Measurements from ENCODE around the gene NRF1.

GRCh38 chr7:129774871-129775694 is 163.6 kb downstream of the NRF1 start:
- TF ChIP-seq POLR2AphosphoS5 (IDR thresholded peaks at IDR 0.05; ENCODE audit: low read depth, low read length) = no peak
- TF ChIP-seq TAF1 (IDR thresholded peaks at IDR 0.05; ENCODE audit: borderline replicate concordance, insufficient read depth, low read length) = no peak
- no peak for TF ChIP-seq REST (IDR thresholded peaks at IDR 0.05; ENCODE audit: insufficient read depth in 1 of 2, low read depth in 2 of 2, low read length in 2 of 2)
